Dedifferentiated amniotic fluid mesenchymal stem cell (primary cell): ENCODE data around the gene KRTAP3-1.
"Not testable (repeated sequence)": the region's sequence is repeated elsewhere in the genome, so short reads cannot be mapped to it uniquely, and the experiment has no call there.

ENCODE experiments used
- DNase-seq: peaks from one replicate; pipeline ENCODE4 v3.0.0-alpha.2; 2016; ENCODE audit errors: extremely low spot score

KRTAP3-1 gene

DNA sequence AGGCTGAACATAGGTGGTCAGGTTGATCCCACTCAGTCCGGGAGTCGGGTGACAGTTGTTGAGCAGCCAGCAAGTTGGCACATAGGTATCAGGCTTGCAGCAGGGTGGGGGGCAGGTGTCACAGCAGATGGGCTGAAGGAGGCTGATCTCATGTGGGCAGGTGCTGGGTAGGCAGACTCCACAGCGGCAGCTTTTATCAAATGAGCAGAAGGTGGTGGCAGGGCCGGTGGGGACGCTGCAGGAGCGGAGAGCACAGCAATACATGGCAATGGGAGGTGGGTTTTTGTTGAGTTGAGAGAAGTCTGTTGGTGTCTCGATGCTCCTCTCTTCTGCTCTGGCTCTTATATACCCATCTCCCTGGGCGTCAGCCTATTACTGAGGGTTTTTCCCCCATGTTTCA, at the start of gene KRTAP3-1:
Gene KRTAP3-1, minus strand, starts transcription at position 318 of the 400 bp plus-strand sequence. Its CDS starts 54 bp downstream, at position 264.
- DNase-seq, result no peak

- no peak for DNase-seq
These were observed 48.6 kb upstream of the KRTAP3-1 start for GRCh38 chr17:41057547-41057946.

- DNase-seq, result not testable (repeated sequence)
These were observed 46.2 kb upstream of the KRTAP3-1 start, which contains the start of gene KRTAP2-2 for GRCh38 chr17:41055130-41055529. TSS of gene KRTAP2-2 (minus strand) at chr17:41055230. CDS start at chr17:41055211, 19 bp downstream.

GRCh38 chr17:41054556-41054955, 45.6 kb upstream of the KRTAP3-1 start:
- not testable (repeated sequence) for DNase-seq

- DNase-seq, result no peak
These were observed 45.1 kb upstream of the KRTAP3-1 start for GRCh38 chr17:41054025-41054424.

- DNase-seq, result no peak
These were observed 43.6 kb upstream of the KRTAP3-1 start for GRCh38 chr17:41052566-41052965.

DNA sequence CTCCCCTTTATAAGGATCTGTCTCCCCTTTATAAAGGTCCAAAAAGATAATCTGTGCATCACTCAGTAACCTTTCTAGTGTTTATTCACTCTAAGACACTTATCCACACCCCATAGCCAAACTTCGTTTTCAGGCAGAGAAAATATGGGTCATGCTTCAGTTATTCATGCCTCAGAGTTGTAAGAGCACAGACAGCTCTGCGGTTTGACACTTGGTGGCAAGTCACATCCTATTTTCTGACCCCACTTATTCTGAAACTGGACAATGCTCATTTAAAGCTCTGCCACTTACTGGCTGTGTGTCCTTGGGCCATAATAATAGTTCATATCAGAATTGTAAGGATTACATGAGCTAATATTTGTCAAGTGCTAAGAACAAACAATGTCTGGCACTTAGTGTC, 40.2 kb upstream of the KRTAP3-1 start:
- DNase-seq, result peak; percentile 42

- DNase-seq, result peak; percentile 71
These were observed 39.5 kb upstream of the KRTAP3-1 start for GRCh38 chr17:41048441-41048840.

DNA sequence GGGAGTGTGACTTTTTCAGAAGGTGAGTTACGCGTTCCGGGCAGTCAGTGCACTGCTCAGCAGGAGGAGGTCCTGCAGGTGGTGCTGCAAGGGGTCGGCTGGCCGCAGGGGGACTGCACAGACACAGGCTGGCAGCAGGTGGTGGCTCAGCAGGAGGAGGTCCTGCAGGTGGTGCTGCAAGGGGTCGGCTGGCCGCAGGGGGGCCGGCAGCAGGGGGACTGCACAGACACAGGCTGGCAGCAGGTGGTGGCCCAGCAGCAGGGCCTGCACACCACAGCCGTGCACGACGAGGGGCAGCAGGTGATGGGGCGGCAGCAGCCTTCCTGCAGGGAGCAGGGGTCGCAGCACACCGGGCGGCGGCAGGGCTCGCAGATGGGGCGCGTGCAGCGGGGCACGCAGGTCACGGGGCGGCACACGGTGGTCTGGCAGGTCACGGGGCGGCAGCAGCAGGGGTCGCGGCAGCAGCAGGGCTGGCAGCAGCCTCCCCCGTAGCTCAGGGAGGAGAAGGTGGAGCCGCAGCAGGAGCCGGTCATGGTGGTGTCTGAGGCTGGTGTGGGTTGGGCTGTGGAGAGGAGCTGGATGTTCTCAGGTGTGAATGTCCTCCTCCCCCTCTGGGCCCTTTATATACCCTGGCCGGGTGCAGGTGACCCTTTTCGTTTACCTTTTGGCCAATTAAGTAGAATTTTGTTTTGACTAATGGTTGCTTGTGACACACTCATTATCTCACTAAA, 38.0 kb upstream of the KRTAP3-1 start, which contains the start of gene KRTAP2-1:
Gene KRTAP2-1, minus strand, starts transcription at position 582 of the 731 bp plus-strand sequence. Its CDS starts 49 bp downstream, at position 533.
- not testable (repeated sequence) for DNase-seq

DNA sequence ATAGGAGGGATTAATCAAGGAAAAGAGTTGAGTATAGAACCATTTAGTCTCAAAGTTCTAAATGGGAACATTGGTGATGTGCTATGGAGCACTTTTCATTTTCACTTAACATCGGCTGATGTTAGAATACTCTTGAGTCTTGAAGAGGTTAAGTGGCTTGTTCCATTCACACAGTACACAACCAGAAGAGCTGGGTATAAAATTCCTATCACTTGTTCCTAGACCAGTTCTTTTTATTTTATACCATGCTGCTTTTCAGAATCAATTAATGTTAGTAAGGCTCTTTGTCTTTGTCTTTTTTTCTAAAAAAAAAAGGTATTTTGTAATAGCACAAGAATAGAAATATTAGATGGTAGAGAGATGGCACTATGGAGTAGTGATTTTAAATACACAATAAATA, 34.0 kb upstream of the KRTAP3-1 start:
- no peak for DNase-seq

- DNase-seq, result not testable (repeated sequence)
These were observed 32.0 kb upstream of the KRTAP3-1 start, which contains the start of gene KRTAP1-1 for GRCh38 chr17:41040783-41041571. TSS of gene KRTAP1-1 (minus strand) at chr17:41041450. CDS start at chr17:41041397, 53 bp downstream.

- no peak for DNase-seq
These were observed 29.0 kb upstream of the KRTAP3-1 start for GRCh38 chr17:41037853-41038350.

DNA sequence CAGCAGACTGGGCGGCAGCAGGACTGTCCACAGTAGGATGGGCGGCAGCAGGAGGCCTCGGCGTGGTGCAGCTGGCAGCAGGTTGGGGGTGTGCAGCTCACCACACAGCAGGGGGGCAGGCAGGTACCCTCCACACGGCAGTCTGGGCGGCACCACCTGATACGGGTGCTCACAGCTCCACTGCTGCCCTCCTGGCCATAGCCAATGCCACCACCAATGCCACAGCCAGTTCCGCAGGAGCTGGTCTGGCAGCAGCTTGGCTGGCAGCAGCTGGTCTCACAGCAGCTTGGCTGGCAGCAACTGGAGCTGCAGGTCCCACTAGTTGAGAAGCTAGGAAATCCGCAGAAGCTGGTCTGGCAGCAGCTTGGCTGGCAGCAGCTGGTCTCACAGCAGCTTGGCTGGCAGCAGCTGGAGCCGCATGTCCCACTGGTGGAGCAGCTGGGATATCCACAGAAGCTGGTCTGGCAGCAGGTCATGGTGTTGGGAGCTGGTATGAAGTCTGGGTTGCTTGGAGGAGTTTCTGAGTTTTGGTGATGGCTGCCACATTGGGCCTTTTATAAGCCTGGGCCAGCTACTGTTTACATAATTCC, 25.5 kb upstream of the KRTAP3-1 start, which contains the start of gene KRTAP1-3:
Gene KRTAP1-3, minus strand, starts transcription at position 529 of the 590 bp plus-strand sequence. Its CDS starts 53 bp downstream, at position 476.
- not testable (repeated sequence) for DNase-seq

GRCh38 chr17:41029633-41030245, 20.8 kb upstream of the KRTAP3-1 start, which contains the start of gene KRTAP1-4:
TSS of gene KRTAP1-4 (minus strand) at chr17:41030195. CDS start at chr17:41030078, 117 bp downstream.
- DNase-seq, result no peak

GRCh38 chr17:41026715-41027471, 18.0 kb upstream of the KRTAP3-1 start, which contains the start of gene KRTAP1-5:
TSS of gene KRTAP1-5 (minus strand) at chr17:41027208. CDS start at chr17:41027155, 53 bp downstream.
- DNase-seq, result peak; percentile 83

DNA sequence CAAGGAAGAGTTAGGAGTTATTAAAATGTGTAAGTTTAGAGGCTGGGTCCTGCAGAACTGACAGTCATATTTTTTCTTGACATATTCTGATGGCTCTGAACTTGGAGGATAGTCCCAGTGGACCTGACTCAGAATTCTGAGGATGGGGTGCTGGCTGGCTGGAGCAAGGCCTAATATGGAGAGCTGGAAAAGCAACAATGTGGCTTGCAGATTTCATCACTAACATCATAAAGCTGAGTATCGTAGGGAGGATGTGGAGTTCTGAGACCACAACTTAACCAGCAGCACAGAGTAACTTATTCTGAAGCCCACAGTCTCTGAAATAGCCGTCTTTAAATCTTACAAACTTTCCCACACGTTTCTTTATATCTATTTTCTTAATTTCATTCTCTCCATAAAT, 15.8 kb upstream of the KRTAP3-1 start:
- DNase-seq, result no peak

- no peak for DNase-seq
These were observed 11.4 kb upstream of the KRTAP3-1 start for GRCh38 chr17:41020336-41020735.

DNA sequence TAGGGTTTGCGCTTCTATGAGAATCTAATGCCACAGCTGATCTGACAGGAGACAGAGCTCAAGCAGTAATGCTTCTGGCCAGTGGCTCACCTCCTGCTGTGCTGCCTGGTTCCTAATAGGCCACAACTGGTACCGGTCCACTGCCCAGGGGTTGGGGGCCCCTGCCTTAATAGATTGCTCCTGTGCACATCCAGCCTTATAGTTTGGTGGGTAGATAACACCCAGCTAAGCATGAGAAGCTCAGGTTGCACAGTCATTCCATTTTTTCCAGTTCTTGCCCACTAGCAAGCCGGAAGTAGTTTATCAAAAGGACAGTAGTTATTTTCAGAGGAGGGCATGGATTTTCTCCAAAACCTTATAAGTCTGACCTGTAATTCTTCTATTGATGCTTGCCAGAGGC, 10.5 kb upstream of the KRTAP3-1 start:
- no peak for DNase-seq

- no peak for DNase-seq
These were observed 9.6 kb upstream of the KRTAP3-1 start for GRCh38 chr17:41018541-41018940.

- no peak for DNase-seq
These were observed 7.8 kb upstream of the KRTAP3-1 start for GRCh38 chr17:41016578-41017215.
